HEK293T (cell line): ENCODE data around the gene BTBD8.

Experiments used
- CTCF ChIA-PET: fragments of 350-600 bp; formaldehyde crosslinking; extraction: SDS; loops from one replicate; lab custom pipeline; 2021; ENCODE audit warnings: antibody characterized with exemption, inconsistent platforms; lab: Yijun Ruan, JAX
- POLR2A ChIA-PET: fragments of 350-600 bp; formaldehyde crosslinking; extraction: SDS; loops from one replicate; lab custom pipeline; 2020; ENCODE audit warnings: antibody characterized with exemption, inconsistent platforms; lab: Yijun Ruan, JAX
- DNase-seq: peaks from one replicate; pipeline ENCODE4 v3.0.0; 2012; ENCODE audit warnings: mixed read lengths; ENCODE audit errors: extremely low spot score
- ARNT ChIP-seq: fragments of 450-650 bp; IDR thresholded peaks from 2 replicates; pipeline ENCODE4 v1.6.1; 2017; ENCODE audit warnings: mild to moderate bottlenecking
- BHLHE40 ChIP-seq: fragments of 450-650 bp; IDR thresholded peaks from 2 replicates; pipeline ENCODE4 v1.6.1; 2016; ENCODE audit warnings: mild to moderate bottlenecking, moderate library complexity, borderline replicate concordance
- CTBP1 ChIP-seq: fragments of 450-650 bp; IDR thresholded peaks from 2 replicates; pipeline ENCODE4 v1.6.1; 2016; ENCODE audit warnings: borderline replicate concordance
- ELF4 ChIP-seq: fragments of 450-650 bp; IDR thresholded peaks from 2 replicates; pipeline ENCODE4 v1.6.1; 2017; ENCODE audit warnings: antibody characterized with exemption
- FOXA1 ChIP-seq: fragments of 450-650 bp; IDR thresholded peaks from 2 replicates; pipeline ENCODE4 v1.6.1; 2016; ENCODE audit warnings: mild to moderate bottlenecking
- FOXK2 ChIP-seq: fragments of 450-650 bp; IDR thresholded peaks from 2 replicates; pipeline ENCODE4 v1.6.1; 2016; ENCODE audit warnings: mild to moderate bottlenecking
- FOXM1 ChIP-seq: fragments of 450-650 bp; IDR thresholded peaks from 2 replicates; pipeline ENCODE4 v1.6.1; 2017; ENCODE audit warnings: mild to moderate bottlenecking, borderline replicate concordance
- HDGF ChIP-seq: fragments of 450-650 bp; IDR thresholded peaks from 2 replicates; pipeline ENCODE4 v1.6.1; 2017; ENCODE audit warnings: antibody characterized with exemption, borderline replicate concordance
- L3MBTL2 ChIP-seq: fragments of 450-650 bp; conservative IDR thresholded peaks from 2 replicates; pipeline ENCODE4 v1.6.1; 2016; ENCODE audit warnings: mild to moderate bottlenecking
- LEF1 ChIP-seq: fragments of 450-650 bp; IDR thresholded peaks from 2 replicates; pipeline ENCODE4 v1.6.1; 2017; ENCODE audit warnings: mild to moderate bottlenecking, borderline replicate concordance
- NFRKB ChIP-seq: fragments of 450-650 bp; IDR thresholded peaks from 2 replicates; pipeline ENCODE4 v1.6.1; 2016; ENCODE audit warnings: mild to moderate bottlenecking, moderate library complexity
- PKNOX1 ChIP-seq: fragments of 450-650 bp; IDR thresholded peaks from 2 replicates; pipeline ENCODE4 v1.6.1; 2016
- SP1 ChIP-seq: fragments of 450-650 bp; IDR thresholded peaks from 2 replicates; pipeline ENCODE4 v1.6.1; 2017
- SUZ12 ChIP-seq: fragments of 450-650 bp; IDR thresholded peaks from 2 replicates; pipeline ENCODE4 v1.6.1; 2016; ENCODE audit warnings: mild to moderate bottlenecking
- TARDBP ChIP-seq: fragments of 450-650 bp; IDR thresholded peaks from 2 replicates; pipeline ENCODE4 v1.6.1; 2016
- ZNF384 ChIP-seq: fragments of 450-650 bp; IDR thresholded peaks from 2 replicates; pipeline ENCODE4 v1.6.1; 2016

The BTBD8 gene

GRCh38 chr1:92095874-92096273 lies 15.7 kb downstream of the BTBD8 start:
- CTCF ChIA-PET, result no interaction called here
- POLR2A ChIA-PET, result no interaction called here
- DNase-seq, result no peak
- TF ChIP-seq BHLHE40 (no peak), FOXM1 (no peak), TARDBP (no peak), NFRKB (no peak), FOXA1 (no peak), ZNF384 (no peak), L3MBTL2 (no peak), SUZ12 (no peak), PKNOX1 (no peak)

GRCh38 chr1:92096317-92096716 lies 16.2 kb downstream of the BTBD8 start:
- CTCF ChIA-PET, result no interaction called here
- POLR2A ChIA-PET, result no interaction called here
- TF ChIP-seq FOXA1 (no peak), FOXK2 (no peak), LEF1 (no peak), SP1 (no peak), ZNF384 (no peak), L3MBTL2 (no peak), BHLHE40 (no peak), ELF4 (no peak), NFRKB (no peak), TARDBP (no peak), ARNT (no peak)
- DNase-seq, result no peak

GRCh38 chr1:92105546-92106081 lies 25.5 kb downstream of the BTBD8 start:
- ChIA-PET CTCF (no interaction called here), POLR2A (no interaction called here)
- no peak for DNase-seq
- TF ChIP-seq SP1, result no peak
- TF ChIP-seq L3MBTL2, result no peak
- TF ChIP-seq SUZ12, result no peak

- DNase-seq, result no peak
- TF ChIP-seq FOXM1, result no peak
- no peak for TF ChIP-seq SP1
- TF ChIP-seq ZNF384, result no peak
- no peak for TF ChIP-seq BHLHE40
- TF ChIP-seq TARDBP, result no peak
- no peak for TF ChIP-seq NFRKB
- no peak for TF ChIP-seq HDGF
- no peak for TF ChIP-seq L3MBTL2
- no peak for TF ChIP-seq PKNOX1
- TF ChIP-seq ELF4, result no peak
- ChIA-PET POLR2A (no interaction called here), CTCF (no interaction called here)
Observed at GRCh38 chr1:92108631-92109030, 28.5 kb downstream of the BTBD8 start.

GRCh38 chr1:92117526-92117925 lies 37.4 kb downstream of the BTBD8 start:
- POLR2A ChIA-PET, result interaction anchor here (1.1 kb wide), 1 partner anchor 37 kb away, joined by 4 read pairs; the partner anchor contains the start of gene BTBD8
- no peak for DNase-seq
- CTCF ChIA-PET, result no interaction called here
- TF ChIP-seq L3MBTL2, result no peak
- no peak for TF ChIP-seq FOXK2
- TF ChIP-seq PKNOX1, result no peak
- no peak for TF ChIP-seq FOXM1
- TF ChIP-seq CTBP1, result no peak
- no peak for TF ChIP-seq HDGF
- TF ChIP-seq SUZ12, result no peak
- TF ChIP-seq SP1, result no peak
- no peak for TF ChIP-seq ARNT
- no peak for TF ChIP-seq LEF1
- no peak for TF ChIP-seq BHLHE40
- TF ChIP-seq NFRKB, result no peak

GRCh38 chr1:92118826-92119225 lies 38.7 kb downstream of the BTBD8 start:
- ChIA-PET POLR2A (interaction anchor here (0.6 kb wide), 1 partner anchor 355 kb away, joined by 4 read pairs; no protein-coding TSS in a partner anchor), CTCF (no interaction called here)
- no peak for TF ChIP-seq L3MBTL2
- no peak for TF ChIP-seq ARNT
- no peak for TF ChIP-seq SP1
- TF ChIP-seq PKNOX1, result no peak
- TF ChIP-seq CTBP1, result no peak
- TF ChIP-seq SUZ12, result no peak
- no peak for TF ChIP-seq TARDBP
- TF ChIP-seq LEF1, result no peak
- no peak for TF ChIP-seq FOXA1
- no peak for TF ChIP-seq NFRKB
- no peak for TF ChIP-seq BHLHE40
- no peak for TF ChIP-seq FOXM1
- no peak for TF ChIP-seq ELF4
- DNase-seq, result no peak
